Vagina (tissue), 2 donors: ENCODE results near the gene GNB1L. TPM values are rescaled to one million over a fixed set of nuclear protein-coding genes. Genes with fewer than 3 reads are reported as not detected.

Source experiments
- DNase-seq, 2 donors: peaks; one replicate each; pipeline ENCODE4 v3.0.0-alpha.2; 2017; ENCODE audit errors: extremely low spot score in 2 of 2
- H3K27ac ChIP-seq: fragments of 200-600 bp; sonication (generic); one replicate; pipeline ENCODE4 v1.5.1; 2019
- H3K27me3 ChIP-seq: fragments of 200-600 bp; sonication (generic); one replicate; pipeline ENCODE4 v1.5.1; 2019
- H3K36me3 ChIP-seq, 2 donors: fragments of 200-600 bp; sonication (generic); one replicate each; pipeline ENCODE4 v1.5.1; 2017 to 2019
- H3K4me1 ChIP-seq: fragments of 200-600 bp; sonication (generic); one replicate; pipeline ENCODE4 v1.5.1; 2019
- H3K4me3 ChIP-seq, 2 donors: fragments of 200-600 bp; sonication (generic); 1 replicate in 1 of 2; 2 replicates in 1 of 2; pipeline ENCODE4 v1.5.1; 2016 to 2019
- H3K9me3 ChIP-seq: fragments of 200-600 bp; sonication (generic); one replicate; pipeline ENCODE4 v1.5.1; 2019
- POLR2A ChIP-seq, 2 donors: fragments of 450-650 bp; IDR thresholded peaks; one replicate each; pipeline ENCODE4 v1.6.1; 2017; ENCODE audit warnings: antibody characterized with exemption in 2 of 2, mild to moderate bottlenecking in 2 of 2, moderate library complexity in 2 of 2
- POLR2AphosphoS5 ChIP-seq, 2 donors: sonication (generic); formaldehyde crosslinking; IDR thresholded peaks; one replicate each; pipeline ENCODE4 v1.9.0; 2017; ENCODE audit warnings: antibody characterized with exemption in 2 of 2, mild to moderate bottlenecking in 2 of 2, low read depth in 1 of 2; ENCODE audit not compliant: insufficient read depth in 1 of 2
- intact Hi-C: fragments of 100-400 bp; cut with DNase I; formaldehyde crosslinking; loops from one replicate; pipeline ENCODE4 v1.15.1; 2023
- total RNA-seq: library from RNA; depleted of rRNA; stranded (reverse); fragments of >200 nt; gene quantifications from one replicate; pipeline ENCODE4 v1.2.3, GENCODE V29; 2016
- TF ChIP-seq, protein P1 (sequence below), 3 experiments: fragments of 450-650 bp in 2 of 3; fragments of 200-600 bp in 1 of 3; sonication (generic) in 1 of 3; IDR thresholded peaks; one replicate each; pipeline ENCODE4 v1.5.1; 2017 to 2019; ENCODE audit warnings: antibody characterized with exemption in 3 of 3, mild to moderate bottlenecking in 2 of 3, moderate library complexity in 2 of 3

Gene GNB1L
- total RNA-seq, 1 donor from 2014 or later = 14.0 TPM

- H3K27me3 ChIP-seq = peaks cover 13% of the 10 kb centered on the region
- H3K4me3 ChIP-seq = no peak overlapping the region
- peaks cover 33% of the 10 kb centered on the region for H3K4me1 ChIP-seq
- H3K27ac ChIP-seq = no peak overlapping the region
- H3K9me3 ChIP-seq = no peaks in the 10 kb centered on the region
- H3K36me3 ChIP-seq = no peaks in the 10 kb centered on the region
- TF ChIP-seq POLR2AphosphoS5 (IDR thresholded peaks at IDR 0.05; ENCODE audit: insufficient read depth in 1 of 2, low read depth in 1 of 2) = no peak
- TF ChIP-seq, protein P1, sequence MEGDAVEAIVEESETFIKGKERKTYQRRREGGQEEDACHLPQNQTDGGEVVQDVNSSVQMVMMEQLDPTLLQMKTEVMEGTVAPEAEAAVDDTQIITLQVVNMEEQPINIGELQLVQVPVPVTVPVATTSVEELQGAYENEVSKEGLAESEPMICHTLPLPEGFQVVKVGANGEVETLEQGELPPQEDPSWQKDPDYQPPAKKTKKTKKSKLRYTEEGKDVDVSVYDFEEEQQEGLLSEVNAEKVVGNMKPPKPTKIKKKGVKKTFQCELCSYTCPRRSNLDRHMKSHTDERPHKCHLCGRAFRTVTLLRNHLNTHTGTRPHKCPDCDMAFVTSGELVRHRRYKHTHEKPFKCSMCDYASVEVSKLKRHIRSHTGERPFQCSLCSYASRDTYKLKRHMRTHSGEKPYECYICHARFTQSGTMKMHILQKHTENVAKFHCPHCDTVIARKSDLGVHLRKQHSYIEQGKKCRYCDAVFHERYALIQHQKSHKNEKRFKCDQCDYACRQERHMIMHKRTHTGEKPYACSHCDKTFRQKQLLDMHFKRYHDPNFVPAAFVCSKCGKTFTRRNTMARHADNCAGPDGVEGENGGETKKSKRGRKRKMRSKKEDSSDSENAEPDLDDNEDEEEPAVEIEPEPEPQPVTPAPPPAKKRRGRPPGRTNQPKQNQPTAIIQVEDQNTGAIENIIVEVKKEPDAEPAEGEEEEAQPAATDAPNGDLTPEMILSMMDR (IDR thresholded peaks at IDR 0.05) = no peak
- no peak for TF ChIP-seq POLR2A (IDR thresholded peaks at IDR 0.05)
- intact Hi-C loops = no loop called here
- no peak for DNase-seq
Measured at GRCh38 chr22:19753996-19754700, 100.5 kb downstream of the GNB1L start.

- no peak overlapping the region for H3K27ac ChIP-seq
- no peak for TF ChIP-seq POLR2A (IDR thresholded peaks at IDR 0.05)
- TF ChIP-seq, protein P1 (IDR thresholded peaks at IDR 0.05) = no peak
- DNase-seq = no peak
- peaks cover 29% of the 10 kb centered on the region for H3K4me1 ChIP-seq
- no peaks in the 10 kb centered on the region for H3K9me3 ChIP-seq
- H3K27me3 ChIP-seq = peaks cover 9% of the 10 kb centered on the region
- intact Hi-C loops = no loop called here
- no peaks in the 10 kb centered on the region for H3K36me3 ChIP-seq
- no peak overlapping the region for H3K4me3 ChIP-seq
Measured at GRCh38 chr22:19753090-19753842, 101.4 kb downstream of the GNB1L start.

- no peak for DNase-seq
- Histone ChIP-seq H3K27me3 (peaks cover 9% of the 10 kb centered on the region), H3K4me1 (peaks cover 20% of the 10 kb centered on the region), H3K9me3 (no peaks in the 10 kb centered on the region), H3K4me3 (no peak overlapping the region), H3K27ac (no peak overlapping the region), H3K36me3 (no peaks in the 10 kb centered on the region)
- intact Hi-C loops = no loop called here
- no peak for TF ChIP-seq POLR2AphosphoS5 (IDR thresholded peaks at IDR 0.05; ENCODE audit: insufficient read depth in 1 of 2, low read depth in 1 of 2)
- TF ChIP-seq, protein P1 (IDR thresholded peaks at IDR 0.05) = no peak
- no peak for TF ChIP-seq POLR2A (IDR thresholded peaks at IDR 0.05)
Measured at GRCh38 chr22:19751497-19752245, 103.0 kb downstream of the GNB1L start.

DNA sequence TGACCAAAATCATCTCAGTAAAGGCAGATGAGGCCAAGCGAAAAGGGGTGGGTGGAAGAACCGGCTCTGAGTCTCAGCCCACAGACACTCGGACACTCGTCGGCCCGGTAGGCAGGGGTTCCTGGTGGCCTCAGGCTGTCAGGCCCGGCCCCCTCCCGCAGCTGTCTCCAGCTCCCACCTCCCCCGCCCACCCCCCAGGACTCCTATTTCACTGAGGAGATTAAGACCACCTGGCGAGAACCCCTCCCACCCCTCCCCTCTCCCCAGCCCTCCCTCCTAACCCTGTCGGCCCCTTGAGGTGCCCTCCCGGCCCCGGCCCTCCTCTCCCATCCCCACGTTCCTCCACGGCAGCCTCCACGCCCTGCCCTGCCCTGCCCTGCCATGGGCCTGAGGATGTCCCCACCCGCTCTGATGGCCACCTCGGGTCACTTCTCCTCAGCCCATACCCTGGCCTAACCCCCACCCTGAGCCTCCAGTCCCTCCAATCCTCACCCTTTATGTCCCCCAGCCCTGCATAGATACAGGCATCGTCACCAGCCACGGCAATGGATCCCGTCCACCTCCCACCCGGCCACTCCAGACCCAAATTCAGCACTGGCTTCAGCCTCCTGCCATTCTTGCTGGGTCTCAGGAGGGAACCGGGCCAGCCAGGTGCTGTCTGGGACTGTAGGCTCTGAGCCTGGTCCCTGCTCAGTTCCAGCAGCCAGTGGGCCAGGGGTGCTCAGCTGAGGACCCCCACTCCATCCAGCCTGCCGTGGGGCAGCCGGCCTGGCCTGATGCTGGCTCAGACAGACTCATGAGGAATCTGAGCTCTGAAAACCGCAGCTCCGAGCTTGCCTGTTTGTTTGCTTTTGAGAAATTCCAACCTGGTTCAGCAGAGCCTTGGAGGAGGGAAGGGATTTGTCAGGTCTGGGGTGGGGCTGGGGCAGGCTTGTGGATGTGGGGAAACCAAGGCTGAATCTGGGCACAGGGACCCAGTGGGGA, 103.9 kb downstream of the GNB1L start:
- H3K27me3 ChIP-seq = peaks cover 6% of the 10 kb centered on the region
- H3K36me3 ChIP-seq = no peaks in the 10 kb centered on the region
- TF ChIP-seq POLR2A (IDR thresholded peaks at IDR 0.05) = no peak
- H3K9me3 ChIP-seq = no peaks in the 10 kb centered on the region
- intact Hi-C loops = no loop called here
- no peak overlapping the region for H3K27ac ChIP-seq
- H3K4me3 ChIP-seq = no peak overlapping the region
- peaks cover 12% of the 10 kb centered on the region for H3K4me1 ChIP-seq
- DNase-seq = no peak

DNA sequence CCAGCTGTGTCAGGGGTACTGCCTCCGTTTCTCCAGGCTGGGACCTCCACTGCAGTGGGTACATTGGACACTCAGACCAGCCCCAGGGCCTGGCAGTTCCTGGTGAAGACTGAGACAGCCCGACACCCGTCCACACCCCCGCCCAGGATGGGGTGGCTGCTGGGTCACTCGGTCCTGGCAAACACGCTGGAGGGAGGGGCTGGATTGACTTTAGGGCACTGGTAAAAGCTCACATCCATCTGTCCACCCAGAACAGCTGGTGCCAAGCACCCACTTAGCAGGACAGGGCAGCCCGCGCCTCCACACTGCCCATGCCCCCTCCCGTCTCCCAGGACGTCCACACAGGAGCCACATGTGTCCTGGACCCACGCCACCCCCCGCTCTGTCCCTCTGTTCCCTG, 104.8 kb downstream of the GNB1L start:
- peaks cover 2% of the 10 kb centered on the region for H3K4me1 ChIP-seq
- H3K4me3 ChIP-seq = no peak overlapping the region
- DNase-seq = no peak
- no peak overlapping the region for H3K27ac ChIP-seq
- H3K36me3 ChIP-seq = no peaks in the 10 kb centered on the region
- H3K9me3 ChIP-seq = no peaks in the 10 kb centered on the region
- peaks cover 2% of the 10 kb centered on the region for H3K27me3 ChIP-seq
- intact Hi-C loops = no loop called here
- TF ChIP-seq, protein P1 (IDR thresholded peaks at IDR 0.05) = no peak
- no peak for TF ChIP-seq POLR2A (IDR thresholded peaks at IDR 0.05)
- TF ChIP-seq POLR2AphosphoS5 (IDR thresholded peaks at IDR 0.05; ENCODE audit: insufficient read depth in 1 of 2, low read depth in 1 of 2) = no peak
